ENCODE data around the gene CEP72. TPM values are rescaled to one million over a fixed set of nuclear protein-coding genes. Genes with fewer than 3 reads are reported as not detected.

The CEP72 gene
- total and polyA plus RNA-seq, 10 of the 15 experiments (the other 5 are each of a cell fraction or from before 2014, with no cell fraction given) = 0.35 to 13.5 (median 8.3) TPM

GRCh38 chr5:577800-578199 is 34.3 kb upstream of the CEP72 start:
- CTCF ChIA-PET = interaction anchor here (1.3 kb wide), 1 partner anchor 131 kb away, joined by 4 read pairs; no protein-coding TSS in a partner anchor
- BruUV-seq (replicated peaks) = no TSS peak

More at GRCh38 chr5:577800-578199, 34.3 kb upstream of the CEP72 start:
- Histone ChIP-seq H3K79me2 (ENCODE audit: control insufficient read depth, insufficient read depth, low read length) (no peaks in the 10 kb centered on the region), H2AFZ (ENCODE audit: control insufficient read depth, low read depth, low read length) (no peak overlapping the region), H3K36me3 (ENCODE audit: control insufficient read depth in 2 of 2, insufficient read depth in 2 of 2, low read length in 1 of 2) (no peaks in the 10 kb centered on the region), H4K20me1 (ENCODE audit: control insufficient read depth, insufficient read depth) (no peaks in the 10 kb centered on the region), H3K4me2 (ENCODE audit: control insufficient read depth, insufficient read depth) (no peak overlapping the region), H3K4me3 (no peak overlapping the region), H3K27ac (ENCODE audit: control insufficient read depth, insufficient read depth) (no peak overlapping the region), H3K4me1 (ENCODE audit: control insufficient read depth, insufficient read depth, low read length) (no peaks in the 10 kb centered on the region), H3K9me3 (replicated peaks; ENCODE audit: control insufficient read depth, insufficient read depth, low read length) (no peaks in the 10 kb centered on the region; the same call in 1 of the 3 replicates), H3K27me3 (replicated peaks in 1 of 2; ENCODE audit: control insufficient read depth in 2 of 2, insufficient read depth in 2 of 2, low read length in 1 of 2) (no peaks in the 10 kb centered on the region; a peak in 1 of 4 replicates), H3K9ac (ENCODE audit: control insufficient read depth, insufficient read depth, low read length) (no peak overlapping the region)
- RAD21 ChIA-PET (ENCODE audit: unreplicated experiment) = no interaction called here
- in situ Hi-C loops (cut with MboI) = no loop called here
- no peak for ATAC-seq
- intact Hi-C loops (cut with micrococcal nuclease; ENCODE audit: unreplicated experiment) = no loop called here
- no peak for FAIRE-seq
- TF ChIP-seq ETV6 (conservative IDR thresholded peaks at IDR 0.05 in 1 of 2, IDR thresholded peaks at IDR 0.05 in 1 of 2; ENCODE audit: borderline replicate concordance in 1 of 2, low read depth in 1 of 2) (no peak), TBL1XR1 (IDR thresholded peaks at IDR 0.05; ENCODE audit: low read depth, low read length) (no peak), ZZZ3 (IDR thresholded peaks at IDR 0.05; ENCODE audit: control insufficient read depth, insufficient read length, low read depth) (no peak), PAX8 (IDR thresholded peaks at IDR 0.05) (no peak), KLF5 (IDR thresholded peaks at IDR 0.05; ENCODE audit: partially characterized antibody) (no peak), BACH1 (IDR thresholded peaks at IDR 0.05; ENCODE audit: borderline replicate concordance) (no peak), EP300 (IDR thresholded peaks at IDR 0.05; ENCODE audit: borderline replicate concordance in 1 of 2, control insufficient read depth in 1 of 2, low read depth in 2 of 2, low read length in 2 of 2) (no peak), NR2F1 (conservative IDR thresholded peaks at IDR 0.05) (no peak), ATF7 (IDR thresholded peaks at IDR 0.05; ENCODE audit: low read depth) (no peak), NFYB (IDR thresholded peaks at IDR 0.05; ENCODE audit: insufficient read depth, low read depth, low read length) (no peak), ZNF274 (IDR thresholded peaks at IDR 0.05; ENCODE audit: insufficient read depth, insufficient read length) (no peak), RELA (IDR thresholded peaks at IDR 0.05; ENCODE audit: borderline replicate concordance, partially characterized antibody) (no peak), ZNF207 (IDR thresholded peaks at IDR 0.05; ENCODE audit: borderline replicate concordance) (no peak)
- TF ChIP-seq, protein P1, sequence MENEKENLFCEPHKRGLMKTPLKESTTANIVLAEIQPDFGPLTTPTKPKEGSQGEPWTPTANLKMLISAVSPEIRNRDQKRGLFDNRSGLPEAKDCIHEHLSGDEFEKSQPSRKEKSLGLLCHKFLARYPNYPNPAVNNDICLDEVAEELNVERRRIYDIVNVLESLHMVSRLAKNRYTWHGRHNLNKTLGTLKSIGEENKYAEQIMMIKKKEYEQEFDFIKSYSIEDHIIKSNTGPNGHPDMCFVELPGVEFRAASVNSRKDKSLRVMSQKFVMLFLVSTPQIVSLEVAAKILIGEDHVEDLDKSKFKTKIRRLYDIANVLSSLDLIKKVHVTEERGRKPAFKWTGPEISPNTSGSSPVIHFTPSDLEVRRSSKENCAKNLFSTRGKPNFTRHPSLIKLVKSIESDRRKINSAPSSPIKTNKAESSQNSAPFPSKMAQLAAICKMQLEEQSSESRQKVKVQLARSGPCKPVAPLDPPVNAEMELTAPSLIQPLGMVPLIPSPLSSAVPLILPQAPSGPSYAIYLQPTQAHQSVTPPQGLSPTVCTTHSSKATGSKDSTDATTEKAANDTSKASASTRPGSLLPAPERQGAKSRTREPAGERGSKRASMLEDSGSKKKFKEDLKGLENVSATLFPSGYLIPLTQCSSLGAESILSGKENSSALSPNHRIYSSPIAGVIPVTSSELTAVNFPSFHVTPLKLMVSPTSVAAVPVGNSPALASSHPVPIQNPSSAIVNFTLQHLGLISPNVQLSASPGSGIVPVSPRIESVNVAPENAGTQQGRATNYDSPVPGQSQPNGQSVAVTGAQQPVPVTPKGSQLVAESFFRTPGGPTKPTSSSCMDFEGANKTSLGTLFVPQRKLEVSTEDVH (IDR thresholded peaks at IDR 0.05; ENCODE audit: low read depth, partially characterized antibody) = no peak
- TF ChIP-seq, protein P2, sequence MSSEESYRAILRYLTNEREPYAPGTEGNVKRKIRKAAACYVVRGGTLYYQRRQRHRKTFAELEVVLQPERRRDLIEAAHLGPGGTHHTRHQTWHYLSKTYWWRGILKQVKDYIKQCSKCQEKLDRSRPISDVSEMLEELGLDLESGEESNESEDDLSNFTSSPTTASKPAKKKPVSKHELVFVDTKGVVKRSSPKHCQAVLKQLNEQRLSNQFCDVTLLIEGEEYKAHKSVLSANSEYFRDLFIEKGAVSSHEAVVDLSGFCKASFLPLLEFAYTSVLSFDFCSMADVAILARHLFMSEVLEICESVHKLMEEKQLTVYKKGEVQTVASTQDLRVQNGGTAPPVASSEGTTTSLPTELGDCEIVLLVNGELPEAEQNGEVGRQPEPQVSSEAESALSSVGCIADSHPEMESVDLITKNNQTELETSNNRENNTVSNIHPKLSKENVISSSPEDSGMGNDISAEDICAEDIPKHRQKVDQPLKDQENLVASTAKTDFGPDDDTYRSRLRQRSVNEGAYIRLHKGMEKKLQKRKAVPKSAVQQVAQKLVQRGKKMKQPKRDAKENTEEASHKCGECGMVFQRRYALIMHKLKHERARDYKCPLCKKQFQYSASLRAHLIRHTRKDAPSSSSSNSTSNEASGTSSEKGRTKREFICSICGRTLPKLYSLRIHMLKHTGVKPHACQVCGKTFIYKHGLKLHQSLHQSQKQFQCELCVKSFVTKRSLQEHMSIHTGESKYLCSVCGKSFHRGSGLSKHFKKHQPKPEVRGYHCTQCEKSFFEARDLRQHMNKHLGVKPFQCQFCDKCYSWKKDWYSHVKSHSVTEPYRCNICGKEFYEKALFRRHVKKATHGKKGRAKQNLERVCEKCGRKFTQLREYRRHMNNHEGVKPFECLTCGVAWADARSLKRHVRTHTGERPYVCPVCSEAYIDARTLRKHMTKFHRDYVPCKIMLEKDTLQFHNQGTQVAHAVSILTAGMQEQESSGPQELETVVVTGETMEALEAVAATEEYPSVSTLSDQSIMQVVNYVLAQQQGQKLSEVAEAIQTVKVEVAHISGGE (CRISPR knock-in tag; IDR thresholded peaks at IDR 0.05) = no peak
- DNase-seq (ENCODE audit: low read depth, low spot score) = no peak
- POLR2A ChIA-PET = no interaction called here
- SMC1A ChIA-PET (ENCODE audit: uncharacterized antibody, unreplicated experiment) = interaction anchor here (0.8 kb wide), 1 partner anchor 10 kb away, joined by 3 read pairs; no protein-coding TSS in a partner anchor

Measured in GM12878 (cell line).